ENCODE data around the gene DCTN2.
"Not testable (repeated sequence)": the region's sequence is repeated elsewhere in the genome, so short reads cannot be mapped to it uniquely, and the experiment has no call there.

The DCTN2 gene

GRCh38 chr12:57513677-57514076 lies 33.3 kb downstream of the DCTN2 start:
- not testable (repeated sequence) for DNase-seq

GRCh38 chr12:57513266-57513665 lies 33.7 kb downstream of the DCTN2 start:
- DNase-seq, result no peak

- DNase-seq, result no peak
Observed at GRCh38 chr12:57512665-57513064, 34.3 kb downstream of the DCTN2 start.

- no peak for DNase-seq
Observed at GRCh38 chr12:57511588-57512325, 35.2 kb downstream of the DCTN2 start.

- DNase-seq, result no peak
Observed at GRCh38 chr12:57511161-57511560, 35.8 kb downstream of the DCTN2 start.

GRCh38 chr12:57507796-57508195 lies 39.2 kb downstream of the DCTN2 start:
- not testable (repeated sequence) for DNase-seq

GRCh38 chr12:57506541-57506940 lies 40.5 kb downstream of the DCTN2 start:
- not testable (repeated sequence) for DNase-seq

- DNase-seq, result not testable (repeated sequence)
Observed at GRCh38 chr12:57502311-57502969, 44.6 kb downstream of the DCTN2 start.

GRCh38 chr12:57500213-57500612 lies 46.8 kb downstream of the DCTN2 start:
- DNase-seq, result no peak

GRCh38 chr12:57498571-57498970 lies 48.4 kb downstream of the DCTN2 start:
- no peak for DNase-seq

- DNase-seq, result no peak
Observed at GRCh38 chr12:57498132-57498502, 48.9 kb downstream of the DCTN2 start.

GRCh38 chr12:57497223-57498131 lies 49.5 kb downstream of the DCTN2 start:
- no peak for DNase-seq

GRCh38 chr12:57496822-57497221 lies 50.2 kb downstream of the DCTN2 start:
- DNase-seq, result no peak

- not testable (repeated sequence) for DNase-seq
Observed at GRCh38 chr12:57495051-57495701, 51.8 kb downstream of the DCTN2 start.

- DNase-seq, result no peak
Observed at GRCh38 chr12:57491393-57492280, 55.4 kb downstream of the DCTN2 start.

- DNase-seq, result no peak
Observed at GRCh38 chr12:57490126-57490525, 56.9 kb downstream of the DCTN2 start.

GRCh38 chr12:57489157-57489641 lies 57.8 kb downstream of the DCTN2 start:
- no peak for DNase-seq

- no peak for DNase-seq
Observed at GRCh38 chr12:57488402-57489156, 58.4 kb downstream of the DCTN2 start.

GRCh38 chr12:57487597-57488401 lies 59.2 kb downstream of the DCTN2 start, which contains the start of gene MARS1:
TSS of gene MARS1 (plus strand) at chr12:57488068. CDS start at chr12:57488091, 23 bp downstream.
- DNase-seq, result peak; percentile 90

GRCh38 chr12:57487055-57487596 lies 59.9 kb downstream of the DCTN2 start:
- no peak for DNase-seq
